NCI-H2029 treated with DMSO at 0.1 percent for 48 hours (cell line): ENCODE measurements around the gene KCND2.
A peak's percentile ranks its signal among the peaks of the same experiment; 100 is the strongest.
"Not testable (repeated sequence)": the region's sequence is repeated elsewhere in the genome, so short reads cannot be mapped to it uniquely, and the experiment has no call there.

ENCODE experiments used
- DNase-seq: peaks from one replicate; lab custom pipeline; 2025; lab: John Stamatoyannopoulos, UW

Gene KCND2

DNA sequence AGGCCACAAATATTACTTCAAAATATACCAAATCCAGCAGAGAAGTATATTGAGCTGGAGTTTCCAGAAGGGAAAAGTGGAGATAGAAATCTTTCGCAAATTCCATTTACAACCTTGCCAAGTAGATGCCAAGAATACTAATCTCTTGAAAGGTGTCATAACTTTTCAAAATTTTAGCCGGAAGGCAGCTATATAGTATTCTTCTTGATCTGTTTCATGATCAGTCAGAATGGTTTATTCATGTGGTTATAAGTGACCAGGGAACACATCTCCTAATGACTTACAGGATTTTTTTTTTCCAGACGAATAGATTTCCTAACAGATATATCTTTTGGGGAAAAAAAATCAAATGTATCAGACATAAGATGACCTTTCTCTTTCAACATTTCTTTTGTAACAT lies 314.3 kb downstream of the KCND2 start:
- DNase-seq = no peak

DNA sequence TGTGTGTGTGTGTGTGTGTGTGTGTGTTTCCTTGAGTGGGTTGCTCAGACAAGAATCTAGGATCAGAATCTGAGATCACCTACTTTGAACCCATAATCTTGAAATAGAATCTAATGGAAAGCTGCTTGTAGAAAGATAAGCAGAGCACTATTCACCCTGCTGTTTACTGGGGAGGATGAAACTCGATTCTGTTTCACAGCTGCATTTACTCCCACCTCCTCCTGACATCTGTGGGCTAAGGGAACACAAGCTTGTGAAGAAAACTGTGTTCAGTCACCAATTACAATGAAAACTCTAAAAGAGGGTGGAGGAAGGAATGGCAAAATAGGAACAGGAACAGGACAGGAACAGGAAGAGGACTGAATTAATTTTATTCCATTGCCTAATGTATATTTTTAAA lies 315.4 kb downstream of the KCND2 start:
- DNase-seq = no peak

DNA sequence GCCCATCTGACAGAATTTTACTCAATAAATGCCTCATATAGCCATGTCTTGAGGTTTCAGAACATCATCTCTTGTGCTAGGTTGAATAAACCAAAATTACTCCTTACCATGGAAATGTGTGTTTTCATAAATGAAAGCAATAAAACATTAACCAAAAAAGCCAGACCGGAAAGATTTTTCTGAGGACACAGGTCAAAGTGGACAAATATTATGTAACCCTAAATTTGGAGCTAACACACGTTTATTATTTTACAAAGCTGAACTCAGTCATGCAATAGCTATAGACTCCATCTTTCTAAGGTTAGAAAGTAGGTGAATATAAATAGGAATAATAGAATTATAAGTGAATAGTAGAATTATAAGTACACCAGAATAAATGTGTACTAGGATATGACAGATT lies 315.9 kb downstream of the KCND2 start:
- no peak for DNase-seq

DNA sequence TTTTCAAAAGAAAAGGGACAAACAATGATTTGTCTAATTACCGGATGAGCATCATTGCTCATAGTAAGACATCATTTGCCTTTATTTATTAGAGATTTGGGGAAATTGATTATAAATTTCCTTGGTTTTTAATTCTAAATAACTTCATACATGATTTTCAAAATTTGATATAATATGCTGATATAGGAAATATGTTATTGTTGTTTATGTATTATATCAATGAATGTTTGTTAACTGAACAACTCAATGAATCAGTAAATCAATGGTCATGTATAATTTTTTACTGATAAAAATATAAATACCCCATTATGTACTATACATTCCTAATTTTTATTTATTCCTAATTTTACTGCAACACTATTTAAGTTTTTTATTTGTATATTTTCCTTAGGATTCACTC lies 327.6 kb downstream of the KCND2 start:
- no peak for DNase-seq

DNA sequence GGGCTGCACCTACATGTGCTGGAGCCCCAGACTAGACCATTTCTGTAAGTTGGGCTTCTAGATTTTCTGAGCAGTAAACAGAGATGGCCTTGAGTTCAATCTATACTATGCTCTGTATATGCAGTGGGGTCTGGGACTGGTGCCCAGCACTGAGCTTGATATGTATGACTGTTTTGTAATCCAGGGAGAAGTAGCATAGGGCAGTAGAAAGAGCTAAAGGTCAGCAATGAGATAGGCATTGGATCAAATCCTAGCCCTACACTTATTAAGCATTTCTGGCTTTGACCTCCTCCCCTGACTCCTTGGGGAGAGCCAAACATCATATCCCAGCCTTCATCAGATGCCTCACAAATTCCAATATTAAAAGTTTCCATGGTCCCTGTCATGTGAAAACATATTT lies 330.4 kb downstream of the KCND2 start:
- no peak for DNase-seq

DNA sequence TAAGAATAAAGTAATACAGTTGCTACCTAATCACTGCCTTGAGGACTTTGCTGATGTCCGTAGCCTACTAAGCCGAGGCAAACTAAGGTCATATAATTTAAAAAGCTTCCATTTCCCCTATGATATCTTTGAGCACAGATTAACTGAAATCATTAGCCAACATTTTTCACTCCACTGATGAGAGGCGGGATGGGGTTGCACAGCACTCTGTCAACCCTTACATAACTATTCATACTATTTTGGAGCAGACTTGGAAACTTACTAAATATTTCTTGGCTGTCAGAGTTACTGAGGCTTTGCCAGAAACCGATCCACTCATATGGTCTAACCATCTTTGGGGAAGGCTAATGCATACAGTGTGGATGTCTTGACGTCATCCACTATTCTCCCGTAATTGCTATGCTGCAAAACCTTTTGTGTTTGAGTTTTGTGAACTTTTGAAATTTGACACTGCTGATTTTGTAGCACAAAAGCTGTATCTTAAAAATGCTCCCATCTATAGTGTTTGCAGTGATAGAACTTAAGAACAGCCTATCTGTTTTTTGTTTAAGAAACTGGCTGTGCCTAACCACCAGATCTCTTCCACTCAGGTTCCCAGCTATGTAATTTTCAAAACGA lies 336.3 kb downstream of the KCND2 start:
- DNase-seq = no peak

DNA sequence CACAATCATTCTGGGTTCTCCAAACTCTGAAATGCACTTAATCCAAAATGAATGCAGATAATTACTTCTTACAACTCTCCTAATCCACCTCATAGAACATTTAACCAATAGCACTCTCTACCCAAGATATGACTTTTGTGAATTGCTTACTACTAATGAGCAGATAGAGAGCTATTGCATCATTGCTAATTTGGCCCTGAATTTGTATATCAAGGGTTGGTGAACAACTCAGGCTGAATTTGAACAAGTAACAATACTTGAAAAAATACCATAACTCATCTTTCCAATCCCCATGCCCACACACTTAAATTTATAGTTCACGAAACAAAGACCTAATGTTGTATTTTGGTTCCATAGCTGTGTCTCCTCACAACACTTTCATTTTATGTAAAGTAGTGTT lies 339.0 kb downstream of the KCND2 start:
- no peak for DNase-seq

DNA sequence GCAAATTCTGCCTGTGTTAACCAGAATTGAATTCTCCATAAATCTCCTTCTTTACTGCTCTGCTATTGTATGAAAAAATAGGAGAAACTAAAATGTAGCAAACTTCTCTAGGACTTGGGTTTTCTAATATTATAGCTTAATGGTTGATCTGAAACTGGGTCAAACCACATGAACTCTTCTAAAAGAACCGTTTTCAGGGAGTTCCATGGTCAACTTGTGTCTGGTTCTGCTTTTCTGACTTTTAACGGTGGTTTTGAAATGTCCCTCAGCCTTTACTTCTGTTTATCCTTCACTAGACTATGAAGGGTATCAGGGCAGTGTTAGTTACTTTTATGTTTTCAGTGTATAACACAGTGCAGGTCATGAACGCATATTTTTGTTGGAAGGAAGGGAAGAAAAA lies 342.7 kb downstream of the KCND2 start:
- no peak for DNase-seq

DNA sequence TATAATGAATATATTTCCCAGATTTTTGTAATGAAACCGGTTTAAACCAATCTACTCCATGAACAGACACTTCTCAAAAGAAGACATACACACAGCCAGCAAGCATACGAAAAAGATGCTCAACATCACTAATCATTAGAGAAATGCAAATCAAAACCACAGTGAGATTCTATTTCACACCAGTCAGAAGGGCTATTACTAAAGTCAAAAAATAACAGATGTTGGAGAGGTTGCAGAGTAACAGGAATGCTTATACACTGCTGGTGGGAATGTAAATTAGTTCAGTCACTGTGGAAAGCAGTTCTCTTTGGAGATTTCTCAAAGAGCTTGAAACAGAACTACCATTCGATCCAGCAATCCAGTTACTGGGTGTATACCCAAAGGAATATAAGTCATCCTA lies 344.3 kb downstream of the KCND2 start:
- DNase-seq = no peak

DNA sequence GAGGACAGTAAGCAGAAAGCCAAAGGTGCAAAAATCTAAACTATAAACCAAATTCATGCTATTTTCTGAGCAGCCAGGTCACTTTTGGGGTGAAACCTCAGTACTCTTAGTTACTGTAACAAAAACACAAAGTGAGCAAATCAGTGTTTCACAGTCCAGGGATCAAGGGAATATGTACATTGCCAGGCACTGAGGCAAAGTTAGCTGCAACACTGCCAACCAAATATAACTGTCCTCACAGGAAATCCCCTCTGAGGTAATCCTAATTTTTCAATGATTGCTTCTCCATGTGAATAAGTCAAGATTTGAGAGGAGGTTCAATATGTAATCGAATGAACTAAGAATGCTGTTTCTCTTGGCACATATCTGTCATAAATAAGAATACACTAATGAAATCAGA lies 355.3 kb downstream of the KCND2 start:
- DNase-seq = no peak

DNA sequence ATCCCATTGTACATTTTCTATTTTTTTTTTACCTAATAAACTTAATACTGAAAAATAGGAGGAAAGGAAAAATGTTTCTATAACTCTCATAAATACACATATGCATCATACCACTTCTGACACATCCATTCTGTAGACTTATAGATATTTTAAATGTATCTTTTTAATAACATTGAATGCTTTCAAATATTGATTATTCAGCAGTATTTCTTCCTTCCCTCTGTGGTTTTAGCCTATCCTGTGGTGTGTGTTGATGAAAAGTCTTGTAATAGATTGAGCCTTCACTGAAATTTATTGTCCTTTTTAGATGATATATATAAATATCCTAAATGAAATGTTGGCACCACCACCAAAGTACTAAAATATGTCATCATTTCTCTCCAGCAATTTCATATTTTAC lies 366.9 kb downstream of the KCND2 start:
- DNase-seq = no peak

DNA sequence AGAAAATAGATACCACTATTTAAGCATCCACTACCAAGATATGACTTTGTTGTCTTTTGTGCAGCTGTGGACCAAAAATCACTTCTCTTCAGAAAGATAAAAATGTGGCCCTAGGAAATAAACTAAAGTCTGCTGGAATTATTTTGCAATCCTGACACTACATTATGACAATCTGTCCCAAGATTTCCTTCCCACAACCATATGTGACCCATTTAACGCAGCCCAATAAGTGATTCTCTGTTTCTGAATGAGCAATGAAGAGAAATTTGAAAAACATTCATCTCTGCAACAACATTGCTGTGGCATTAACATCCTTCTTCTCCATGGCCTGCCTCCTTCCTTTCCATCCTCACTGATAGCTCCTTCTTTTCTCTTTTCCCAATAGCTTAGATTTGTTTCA lies 373.0 kb downstream of the KCND2 start:
- DNase-seq = no peak

DNA sequence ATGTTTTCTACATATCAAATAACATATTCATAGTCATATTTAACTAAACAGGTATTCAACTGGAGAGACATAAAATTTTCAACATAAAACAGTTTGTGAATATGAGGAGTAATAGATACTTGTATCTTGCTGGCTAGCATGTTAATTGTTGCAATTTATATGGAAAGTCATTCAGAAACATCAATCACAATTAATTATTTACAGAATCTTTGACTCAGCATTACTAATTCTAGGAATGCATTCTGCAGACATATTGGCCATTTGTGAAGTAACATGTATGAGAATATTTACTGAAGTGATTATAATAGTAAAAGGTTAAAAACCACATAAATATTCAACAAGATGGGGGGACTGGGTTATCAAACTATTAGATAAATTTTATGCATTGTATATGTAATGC lies 381.3 kb downstream of the KCND2 start:
- no peak for DNase-seq

DNA sequence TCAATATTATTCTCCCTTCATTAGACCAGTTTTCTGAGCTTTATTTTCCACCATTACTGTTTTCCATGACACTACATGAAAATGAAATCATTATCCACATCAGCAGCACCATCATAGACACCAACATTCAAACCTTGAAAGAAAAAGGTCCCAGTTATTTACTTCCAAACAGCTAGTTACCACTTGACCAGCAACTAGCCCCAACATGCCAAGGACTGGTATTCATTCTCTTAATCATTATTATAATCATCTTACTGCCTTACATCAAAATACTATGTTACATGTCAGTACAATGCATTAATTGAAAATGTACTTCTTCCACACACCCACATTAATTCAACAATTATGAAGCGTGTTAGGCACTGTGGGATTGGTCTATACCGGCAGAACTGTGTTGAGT lies 385.5 kb downstream of the KCND2 start:
- no peak for DNase-seq

DNA sequence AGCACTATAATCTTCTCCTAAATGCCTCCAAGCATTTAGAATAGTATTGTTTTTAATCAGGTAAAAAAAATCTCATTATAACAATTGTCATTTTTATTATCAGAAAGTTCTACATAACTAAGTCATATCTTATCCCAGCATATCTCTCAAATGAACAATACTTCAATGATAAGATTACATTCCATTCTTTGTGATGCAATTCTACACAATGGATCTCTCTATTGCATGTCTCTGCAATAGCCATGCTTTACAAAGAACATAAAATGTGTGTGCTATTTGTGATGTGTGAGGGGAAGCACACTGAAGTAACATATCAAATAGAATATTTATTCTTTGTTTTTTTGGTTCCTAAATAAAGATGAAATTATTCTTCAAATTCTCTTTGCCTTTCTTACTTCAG lies 389.3 kb downstream of the KCND2 start:
- DNase-seq = no peak

DNA sequence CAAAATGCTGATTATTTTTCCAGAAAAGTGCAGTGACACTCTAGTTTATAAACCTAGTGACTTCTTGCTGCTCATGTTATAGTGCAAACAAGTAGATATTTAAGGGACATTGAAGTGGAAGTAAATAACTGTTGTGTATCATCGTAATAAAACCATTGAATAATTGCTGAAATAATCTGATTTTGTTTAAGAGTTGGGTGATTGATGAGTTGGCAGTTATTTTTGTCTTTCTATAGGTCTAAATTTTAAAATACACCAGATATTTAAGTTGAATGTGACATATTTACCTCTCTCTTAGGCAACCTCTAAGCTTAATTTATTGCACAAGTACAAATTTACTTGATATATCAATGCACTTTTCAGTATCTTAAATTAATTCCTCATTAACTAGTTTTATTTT lies 392.1 kb downstream of the KCND2 start:
- DNase-seq = no peak

DNA sequence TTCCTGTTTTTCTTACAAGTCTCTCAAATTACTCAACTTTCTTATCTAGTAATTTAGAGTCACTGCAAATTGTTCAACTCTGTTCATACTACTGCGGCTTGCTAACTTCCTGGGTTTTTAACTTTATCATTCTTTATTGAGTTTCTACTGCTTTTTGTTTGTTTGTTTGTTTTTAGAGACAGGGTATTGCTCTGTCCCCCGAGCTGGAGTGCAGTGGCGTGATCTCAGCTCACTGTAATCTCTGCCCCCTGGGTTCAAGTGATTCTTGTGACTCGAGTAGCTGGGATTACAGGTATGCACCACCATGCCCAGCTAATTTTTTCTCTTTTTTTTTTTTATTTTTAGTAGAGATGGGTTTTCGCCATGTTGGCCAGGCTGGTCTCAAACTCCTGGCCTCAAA lies 402.1 kb downstream of the KCND2 start:
- no peak for DNase-seq

DNA sequence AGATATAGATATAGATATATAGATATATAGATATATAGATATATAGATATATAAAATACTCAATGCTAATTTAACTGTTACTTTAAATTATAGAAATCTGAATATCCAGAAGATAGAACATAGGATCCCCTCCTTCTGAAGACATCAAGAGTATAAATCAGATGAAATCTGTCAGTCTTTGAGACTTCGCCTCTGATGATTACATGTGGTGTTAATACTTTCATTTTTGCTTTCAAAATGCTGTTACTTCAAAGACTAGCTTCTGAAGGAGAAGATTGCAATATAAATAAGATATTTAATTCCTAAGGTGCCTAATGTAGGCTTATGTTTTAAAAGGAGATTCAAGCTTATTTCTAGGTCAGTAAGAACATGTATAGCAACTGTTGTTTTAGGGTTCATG lies 404.6 kb downstream of the KCND2 start:
- no peak for DNase-seq

DNA sequence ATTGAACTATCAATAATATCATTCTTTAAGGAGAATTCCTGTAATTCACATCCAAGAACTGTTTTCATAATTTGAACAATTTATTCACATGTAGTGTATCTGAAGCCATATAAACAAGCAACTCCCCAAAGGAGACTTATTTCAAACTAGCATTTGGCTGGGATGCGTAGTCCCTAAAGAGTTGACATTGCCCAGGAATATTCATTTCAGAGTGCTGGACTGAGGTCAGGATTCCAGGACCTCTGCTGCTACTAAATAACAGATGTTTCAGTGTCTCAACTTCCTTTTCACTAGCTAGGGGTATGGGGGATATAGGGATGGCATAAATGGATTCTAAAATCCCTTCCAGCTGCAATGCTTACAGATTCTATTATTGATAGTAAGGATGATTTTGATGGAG lies 408.0 kb downstream of the KCND2 start:
- DNase-seq = no peak

DNA sequence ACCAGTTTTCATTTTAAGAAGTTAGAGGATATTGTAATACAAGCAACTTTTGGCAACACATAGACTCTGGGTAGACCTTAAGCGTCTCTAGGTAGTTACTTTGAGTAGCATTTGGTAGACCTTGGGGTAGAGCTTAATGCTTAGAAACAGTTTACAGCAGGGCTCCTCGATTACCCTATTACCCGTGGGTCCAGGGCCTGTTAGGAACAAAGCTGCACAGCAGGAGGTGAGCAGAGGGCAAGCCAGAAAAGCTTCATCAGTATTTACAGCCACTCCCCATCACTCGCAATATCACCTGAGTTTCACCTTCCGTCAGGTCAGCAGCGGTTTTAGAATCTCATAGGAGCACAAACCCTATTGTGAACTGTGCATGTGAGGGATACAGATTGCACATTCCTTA lies 411.5 kb downstream of the KCND2 start:
- no peak for DNase-seq

DNA sequence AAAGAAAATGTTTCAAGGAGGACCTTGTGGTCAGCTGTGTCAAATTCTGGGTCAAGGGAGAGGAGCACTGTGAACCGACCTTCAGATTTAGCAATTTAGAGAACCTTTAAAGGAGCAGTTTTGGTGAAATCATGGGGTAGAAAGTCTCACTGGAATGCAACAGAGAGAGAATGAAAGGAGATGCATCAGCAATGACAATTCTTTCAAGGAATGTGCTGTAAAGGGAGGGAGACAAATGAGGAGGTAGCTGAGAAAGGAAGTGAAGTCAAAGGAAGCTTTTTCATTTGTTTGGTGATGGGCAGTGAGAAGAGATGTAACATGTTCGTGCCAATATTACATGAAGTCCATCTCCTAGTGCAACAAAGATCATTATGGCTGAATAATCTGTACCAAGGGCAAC lies 418.9 kb downstream of the KCND2 start:
- no peak for DNase-seq

DNA sequence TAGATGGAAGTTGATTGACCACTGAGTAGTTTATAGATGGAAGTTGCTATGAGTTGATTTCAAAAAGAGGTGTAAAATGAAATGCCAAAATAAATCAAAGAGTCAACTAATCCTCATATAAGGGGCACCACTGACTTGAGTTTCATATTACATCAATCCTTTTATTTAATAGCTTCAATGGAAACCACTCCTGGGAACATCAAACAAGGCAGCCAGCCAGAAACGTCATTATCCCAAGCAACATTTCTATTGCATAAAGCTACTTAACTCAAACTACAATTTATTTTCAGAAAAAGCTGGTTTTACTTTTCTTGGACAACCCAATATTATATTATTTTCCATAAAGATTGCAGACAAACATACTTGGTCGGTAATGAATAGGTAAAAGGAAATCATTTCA lies 422.9 kb downstream of the KCND2 start:
- peak; percentile 43 for DNase-seq

DNA sequence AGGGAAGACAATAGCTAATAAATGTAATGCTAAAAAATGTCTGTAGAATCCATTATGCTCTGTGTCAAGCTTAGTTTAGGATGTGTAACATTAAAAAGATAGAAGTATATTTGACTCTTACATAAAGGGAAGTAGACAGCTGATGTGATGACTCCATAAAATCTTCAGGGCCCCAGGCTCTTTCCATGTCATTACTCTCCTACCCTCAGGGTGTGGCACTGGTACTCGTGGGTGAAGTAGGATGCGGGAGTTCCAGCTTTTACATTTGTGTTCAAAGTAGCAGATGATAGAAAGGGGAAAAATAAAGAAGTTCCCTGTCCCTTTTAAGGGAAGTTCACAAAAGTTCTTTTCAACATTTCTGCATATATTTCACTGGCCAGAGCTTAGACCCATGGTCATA lies 427.8 kb downstream of the KCND2 start:
- no peak for DNase-seq

DNA sequence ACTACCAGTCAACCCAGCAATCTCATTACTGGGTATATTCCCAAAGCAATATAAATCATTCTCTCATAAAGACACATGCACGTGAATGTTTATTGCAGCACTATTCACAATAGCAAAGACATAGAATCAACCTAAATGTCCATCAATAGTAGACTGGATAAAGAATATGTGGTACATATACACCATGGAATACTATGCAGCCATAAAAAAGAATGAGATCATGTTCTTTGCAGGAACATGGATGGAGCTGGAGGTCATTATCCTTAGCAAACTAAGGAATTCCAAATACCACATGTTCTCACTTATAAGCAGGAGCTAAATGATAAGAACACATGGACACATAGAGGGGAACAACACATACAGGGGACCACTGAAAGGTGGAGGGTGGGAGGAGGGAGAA lies 429.4 kb downstream of the KCND2 start:
- not testable (repeated sequence) for DNase-seq
